ENCODE results near the gene ZBTB11. TPM values are rescaled to one million over a fixed set of nuclear protein-coding genes. Genes with fewer than 3 reads are reported as not detected.
"Not testable (repeated sequence)": the region's sequence is repeated elsewhere in the genome, so short reads cannot be mapped to it uniquely, and the experiment has no call there.

ZBTB11 gene
- total RNA-seq, 1 experiment from 2014 or later, result 15.8 TPM

DNA sequence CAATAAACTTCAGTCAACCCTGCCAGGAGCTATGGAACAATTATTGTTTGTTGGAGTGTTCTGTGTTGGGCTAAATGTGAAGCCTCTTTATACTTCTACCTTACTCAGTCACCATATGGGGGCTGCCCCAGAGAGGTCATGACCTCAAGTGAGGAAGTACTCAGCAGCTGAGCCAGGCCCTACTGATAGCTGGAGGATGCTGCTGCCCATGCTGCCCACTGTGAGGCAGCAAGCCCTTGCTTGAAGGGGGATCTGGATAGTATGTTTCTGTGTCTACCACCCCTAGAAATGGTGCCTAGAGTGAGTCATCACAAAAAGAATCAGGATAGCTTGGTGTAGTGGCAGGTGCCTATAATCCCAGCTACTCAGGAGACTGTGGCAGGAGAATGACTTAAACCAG is 14.0 kb upstream of the ZBTB11 start:
- no peak for DNase-seq (ENCODE audit: low spot score)

DNA sequence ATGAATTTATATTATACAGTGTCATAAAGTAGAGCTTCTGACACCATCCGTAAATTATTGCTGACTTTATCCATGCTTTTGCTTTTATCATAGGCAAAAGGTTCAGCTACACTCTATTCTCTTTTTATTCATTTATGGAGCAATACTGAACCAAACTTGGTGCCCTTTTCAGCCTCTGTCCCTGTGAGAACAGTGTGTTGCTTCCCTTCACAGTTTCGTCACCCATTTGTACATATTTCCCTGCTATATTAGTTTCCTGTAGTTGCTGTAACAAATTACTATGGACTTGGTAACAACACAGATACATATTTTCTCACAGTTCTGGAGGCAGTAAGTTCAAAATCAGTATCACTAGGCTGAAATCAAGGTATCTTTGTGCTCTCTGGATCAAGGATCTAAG is 12.4 kb upstream of the ZBTB11 start:
- DNase-seq (ENCODE audit: low spot score), result no peak

DNA sequence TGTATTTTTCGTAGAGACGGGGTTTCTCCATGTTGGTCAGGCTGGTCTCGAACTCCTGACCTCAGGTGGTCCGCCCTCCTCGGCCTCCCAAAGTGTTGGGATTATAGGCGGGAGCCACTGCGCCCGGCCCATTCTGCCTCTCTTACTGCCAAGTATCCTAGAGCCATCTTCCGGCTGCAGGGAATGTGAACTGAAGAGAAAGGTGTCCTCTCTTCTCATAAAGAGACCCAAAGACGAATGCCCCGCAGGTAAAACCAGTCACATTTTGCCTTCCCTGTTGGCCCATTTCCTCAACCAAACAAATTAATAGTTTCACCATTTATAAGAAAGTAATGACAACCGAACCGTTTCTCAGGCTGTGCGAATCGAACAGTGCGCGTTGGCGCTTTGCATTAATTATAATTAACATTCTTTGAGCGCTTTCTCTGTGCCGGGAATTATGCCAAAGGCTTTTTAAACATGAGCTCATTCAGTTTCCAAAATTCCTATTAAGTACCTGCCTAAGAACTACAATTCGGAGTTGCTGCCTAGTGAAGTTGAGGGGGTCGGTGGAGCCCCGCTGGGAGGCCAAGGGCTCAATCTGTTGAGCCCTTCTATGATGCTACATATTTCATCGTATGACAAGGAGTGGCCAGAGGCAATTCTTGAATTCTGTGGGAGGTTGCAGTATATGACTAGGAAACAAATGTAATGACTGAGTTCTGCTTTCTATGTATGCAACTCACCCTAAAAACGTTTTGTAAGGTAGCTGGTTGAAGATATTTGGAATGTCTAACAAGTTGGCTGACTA is 10.4 kb upstream of the ZBTB11 start:
- no peak for DNase-seq (ENCODE audit: low spot score)

DNA sequence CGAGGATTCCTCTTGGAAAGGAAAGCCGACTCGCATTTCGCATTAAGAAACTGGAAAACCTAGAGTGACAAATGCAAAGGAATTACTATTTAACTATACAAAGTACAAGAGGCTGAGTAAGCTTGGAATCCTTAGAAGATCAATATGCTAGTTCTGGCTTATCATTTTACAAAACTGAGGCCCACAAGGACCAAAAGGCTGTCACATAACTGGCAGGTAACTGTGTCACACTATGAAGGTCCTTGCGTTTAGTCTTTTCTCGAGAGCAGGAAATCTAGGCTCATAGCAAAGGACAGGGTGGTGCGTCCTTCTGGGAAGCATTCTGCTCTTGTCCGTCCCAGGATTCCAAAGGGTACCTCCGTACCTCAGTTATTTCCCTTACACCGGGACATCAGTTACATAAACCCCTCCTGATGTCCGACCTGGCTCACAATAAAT is 9.0 kb upstream of the ZBTB11 start:
- no peak for DNase-seq (ENCODE audit: low spot score)

DNA sequence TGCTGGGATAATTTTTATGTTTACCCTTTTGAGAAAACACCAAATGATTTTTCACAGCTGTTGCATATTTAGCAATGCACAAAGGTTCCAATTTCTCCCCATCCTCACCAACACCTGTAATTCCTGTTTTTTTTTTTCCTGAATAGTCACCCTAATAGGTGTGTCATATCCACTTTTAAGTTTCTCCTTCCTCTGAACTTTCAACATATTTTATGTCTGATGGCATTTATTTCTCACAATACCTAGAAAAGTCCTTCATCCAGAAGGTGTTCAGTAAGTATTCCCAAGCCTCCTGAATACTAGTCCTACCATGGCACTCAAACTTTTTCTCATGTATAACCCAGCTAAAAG is 8.1 kb upstream of the ZBTB11 start:
- DNase-seq (ENCODE audit: low spot score), result no peak

DNA sequence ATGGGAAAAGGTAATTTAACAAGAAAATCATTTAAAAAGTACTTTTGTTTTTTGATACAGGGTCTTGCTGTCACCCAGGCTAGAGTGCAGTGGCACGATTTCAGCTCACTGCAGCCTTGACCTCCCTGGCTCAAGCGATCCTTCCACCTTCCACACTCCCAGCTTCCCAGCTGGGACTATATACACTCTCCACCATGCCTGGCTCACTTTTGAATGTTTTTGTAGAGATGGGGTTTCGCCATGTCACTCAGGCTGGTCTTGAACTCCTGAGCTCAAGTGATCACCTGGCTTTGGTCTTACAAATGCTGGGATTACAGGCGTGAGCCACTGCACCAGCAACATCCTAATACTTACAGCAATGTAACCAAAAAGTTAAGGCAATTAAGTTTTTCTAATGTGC is 3.5 kb upstream of the ZBTB11 start:
- no peak for DNase-seq (ENCODE audit: low spot score)

DNA sequence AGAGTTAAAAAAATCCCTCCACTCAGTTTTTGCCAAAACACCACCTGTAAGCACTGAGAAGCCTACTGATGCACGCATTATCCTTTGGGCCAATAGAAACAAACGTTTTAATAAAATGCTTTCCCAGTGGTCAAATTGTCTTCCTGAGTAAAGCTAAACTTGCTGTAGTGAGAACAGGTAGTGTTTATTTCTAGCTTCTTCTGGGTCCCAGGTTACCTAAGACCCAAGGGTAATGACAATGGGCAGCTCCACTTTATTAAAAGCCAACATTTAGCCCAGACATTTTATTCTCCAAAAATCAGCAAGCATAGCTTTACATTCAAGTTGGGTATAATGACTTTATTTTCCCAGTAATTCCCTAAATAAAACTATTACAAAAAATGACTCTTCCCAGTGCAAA is 1.9 kb upstream of the ZBTB11 start:
- DNase-seq (ENCODE audit: low spot score), result not testable (repeated sequence)

DNA sequence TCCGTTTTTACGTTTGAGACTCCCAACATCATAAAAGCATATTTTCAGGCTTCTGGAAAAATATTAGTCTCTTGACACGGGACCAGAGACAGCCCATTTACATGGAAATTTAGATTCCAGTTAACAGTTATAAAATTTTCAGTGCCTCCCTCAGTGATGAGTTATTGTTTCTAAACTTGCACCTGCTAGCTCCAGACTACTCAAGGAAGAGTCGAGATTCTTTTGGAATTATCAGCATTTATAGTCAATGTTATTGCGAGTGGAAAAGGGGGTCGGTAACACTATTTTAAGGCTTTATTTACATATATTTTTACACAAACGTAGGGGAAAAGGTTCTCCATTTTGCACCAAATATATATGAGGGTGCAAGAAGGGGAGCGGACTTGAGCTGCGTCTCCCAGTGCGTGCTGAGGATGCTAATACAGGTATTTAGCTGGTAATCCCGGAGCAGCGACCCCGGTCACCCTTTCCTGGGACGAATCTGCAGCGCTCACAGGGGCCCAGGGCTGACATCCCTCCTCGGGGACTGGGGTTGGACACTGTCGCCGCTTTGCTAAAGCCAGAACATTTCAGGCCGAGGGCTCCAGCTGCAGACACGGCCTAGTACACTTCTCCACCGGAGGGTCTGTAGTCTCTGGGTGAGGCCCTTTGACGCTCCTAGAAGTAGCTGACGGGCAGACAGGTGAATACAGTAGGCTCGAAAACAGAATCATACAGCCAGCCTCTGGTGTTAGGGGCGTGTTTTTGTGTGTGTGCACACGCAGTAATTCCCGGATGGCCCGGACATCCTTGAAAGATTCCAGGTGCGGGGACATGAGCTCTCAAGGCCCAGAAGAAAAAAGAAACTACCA is 729 bp upstream of the ZBTB11 start:
- no peak for DNase-seq (ENCODE audit: low spot score)

DNA sequence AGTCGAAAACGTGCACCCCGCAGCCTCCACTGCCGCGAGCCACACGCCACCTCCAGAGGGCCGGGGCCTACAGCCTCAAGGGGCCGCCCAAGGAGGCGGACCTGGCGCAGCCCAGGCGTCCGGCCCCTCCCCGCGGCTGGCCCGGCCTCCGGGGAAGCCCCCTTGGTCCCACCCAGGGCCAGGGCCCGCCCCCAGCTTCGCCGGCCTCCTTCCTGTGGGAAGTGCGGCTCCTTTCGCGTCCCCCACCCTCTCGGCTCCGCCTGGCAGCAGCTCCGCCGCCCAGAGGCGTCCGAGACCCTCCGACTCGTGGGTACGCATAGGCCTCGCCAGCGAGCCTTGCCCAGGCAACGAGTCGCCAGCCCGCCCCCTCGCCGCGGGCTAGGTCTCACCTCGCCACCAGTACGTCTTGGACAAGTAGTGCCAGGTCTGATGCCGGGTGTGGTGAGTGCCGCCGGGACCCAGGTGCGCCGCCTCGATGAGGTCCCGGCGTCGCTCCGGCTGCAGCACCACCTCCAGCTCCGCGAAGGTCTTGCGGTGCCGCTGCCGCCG is 642 bp downstream of the ZBTB11 start:
- peak; percentile 87 for DNase-seq (ENCODE audit: low spot score)

DNA sequence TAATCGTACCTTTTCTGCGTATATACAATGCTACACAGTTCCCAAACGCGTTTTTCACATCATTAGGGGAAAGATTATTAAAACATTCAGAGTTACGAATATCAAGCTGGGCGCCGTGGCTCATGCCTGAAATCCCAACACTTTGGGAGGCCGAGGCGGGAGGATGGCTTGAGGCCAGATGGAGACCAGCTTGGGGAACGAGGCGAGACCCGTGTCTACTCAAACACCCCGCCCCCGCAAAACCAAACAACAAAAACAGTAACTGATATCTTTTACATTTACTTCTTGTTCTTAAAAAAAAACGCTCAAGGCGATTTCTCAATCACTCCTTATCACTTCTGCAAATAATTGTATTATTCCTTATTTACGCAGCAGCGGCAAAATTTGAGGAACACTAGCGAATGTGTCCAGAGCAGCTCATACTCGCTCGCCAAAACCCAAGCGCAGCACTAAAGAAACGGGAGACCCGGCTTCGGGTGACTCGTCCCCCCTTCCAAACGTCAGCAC is 1.2 kb downstream of the ZBTB11 start:
- DNase-seq (ENCODE audit: low spot score), result no peak

DNA sequence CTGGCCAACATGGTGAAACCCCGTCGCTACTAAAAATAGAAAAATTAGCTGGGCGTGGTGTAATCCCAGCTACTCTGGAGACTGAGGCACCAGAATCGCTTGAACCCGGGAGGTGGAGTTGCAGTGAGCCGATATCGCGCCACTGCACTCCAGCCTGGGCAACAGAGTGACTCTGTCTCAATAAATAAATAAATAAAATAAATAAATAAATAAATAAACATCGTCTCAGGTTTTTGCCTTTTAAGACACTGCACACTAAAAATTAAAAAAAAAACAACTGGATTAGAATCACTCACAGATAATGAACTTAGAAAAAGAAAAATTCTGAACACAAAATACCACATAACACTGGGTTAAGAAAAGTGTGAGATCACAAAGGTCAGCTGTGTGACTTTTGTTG is 2.4 kb downstream of the ZBTB11 start:
- DNase-seq (ENCODE audit: low spot score), result no peak

DNA sequence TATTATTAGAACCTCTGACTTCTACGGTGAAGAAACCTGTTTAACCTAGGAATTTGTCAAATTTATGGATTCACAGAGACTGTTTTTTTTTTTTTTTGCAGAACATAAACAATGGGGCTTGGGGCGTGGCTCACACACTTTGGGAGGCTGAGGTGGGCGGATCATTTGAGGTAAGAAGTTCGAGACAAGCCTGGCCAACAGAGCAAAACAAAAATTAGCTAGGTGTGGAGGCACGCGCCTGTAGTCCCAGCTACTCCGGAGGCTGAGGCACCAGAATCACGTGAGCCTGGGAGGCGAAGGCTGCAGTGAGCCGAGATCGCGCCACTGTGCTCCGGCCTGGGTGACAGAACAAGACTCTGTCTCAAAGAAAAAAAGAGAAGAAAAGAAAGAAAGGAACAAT is 3.0 kb downstream of the ZBTB11 start:
- DNase-seq (ENCODE audit: low spot score), result no peak

DNA sequence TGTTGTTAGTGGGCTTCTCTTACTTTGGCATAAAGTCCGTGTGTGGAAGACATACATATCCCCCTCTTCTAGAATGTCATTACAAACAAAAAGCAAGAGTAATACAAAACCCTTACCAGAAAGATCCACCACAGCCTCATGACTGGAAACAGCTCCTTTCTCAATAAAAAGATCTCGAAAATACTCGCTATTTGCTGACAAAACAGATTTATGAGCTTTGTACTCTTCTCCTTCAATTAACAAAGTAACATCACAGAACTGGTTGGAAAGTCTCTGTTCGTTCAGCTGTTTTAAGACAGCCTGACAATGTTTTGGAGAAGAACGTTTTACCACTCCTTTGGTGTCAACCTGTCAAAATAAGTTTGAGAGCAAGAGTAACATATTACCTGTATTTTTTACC is 5.9 kb downstream of the ZBTB11 start:
- DNase-seq (ENCODE audit: low spot score), result no peak

DNA sequence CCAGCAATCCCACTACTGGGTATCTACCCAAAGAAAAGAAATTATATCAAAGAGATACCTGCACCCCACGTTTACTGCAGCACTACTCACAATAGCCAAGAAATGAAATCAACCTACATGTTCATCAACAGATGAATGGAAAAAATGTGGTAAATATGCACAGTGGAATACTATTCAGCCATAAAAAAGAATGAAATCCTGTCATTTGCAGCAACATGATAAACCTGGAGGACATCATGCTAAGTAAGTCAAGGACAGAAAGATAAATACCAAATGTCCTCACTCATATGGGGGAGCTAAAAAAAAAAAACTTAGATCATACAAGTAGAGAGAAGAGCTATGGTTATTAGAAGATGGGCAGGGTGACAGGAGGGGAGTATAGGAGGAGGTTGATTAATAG is 9.1 kb downstream of the ZBTB11 start:
- DNase-seq (ENCODE audit: low spot score), result no peak

DNA sequence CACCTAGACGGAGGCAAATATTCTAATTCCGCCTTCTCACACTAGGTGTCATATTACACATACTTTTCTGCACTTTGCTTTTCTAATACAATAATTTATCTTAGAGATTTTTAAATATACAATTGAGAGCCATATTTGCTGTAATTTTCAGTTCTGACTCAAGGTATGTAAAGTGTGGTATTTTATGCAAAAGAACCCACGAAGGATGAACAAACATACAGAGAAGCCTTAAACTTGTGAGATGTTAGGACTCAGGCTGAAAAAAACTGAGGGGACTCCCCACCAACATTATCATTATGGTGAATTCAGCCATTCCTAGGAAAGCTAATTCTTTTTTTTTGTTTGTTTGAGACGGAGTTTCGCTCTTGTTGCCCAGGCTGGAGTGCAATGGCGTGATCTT is 9.6 kb downstream of the ZBTB11 start:
- no peak for DNase-seq (ENCODE audit: low spot score)

DNA sequence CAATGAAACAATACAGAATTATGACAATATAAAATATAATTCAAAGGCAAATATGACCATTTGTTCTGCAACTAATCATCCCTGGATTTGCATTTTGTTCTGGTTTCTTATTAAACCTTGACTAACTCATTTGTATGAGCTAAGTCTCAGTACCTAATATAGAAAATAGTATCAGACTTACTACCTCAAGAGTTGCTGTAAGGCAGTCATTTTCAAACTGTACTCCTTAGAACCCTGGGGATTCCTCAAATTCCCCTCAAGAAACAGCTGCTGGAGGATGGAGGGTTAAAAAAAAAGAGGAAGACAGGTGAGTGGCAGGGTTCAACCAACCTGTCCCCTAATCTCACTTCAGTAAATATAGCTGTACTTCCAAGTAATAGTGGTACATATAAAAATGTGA is 11.1 kb downstream of the ZBTB11 start:
- no peak for DNase-seq (ENCODE audit: low spot score)

DNA sequence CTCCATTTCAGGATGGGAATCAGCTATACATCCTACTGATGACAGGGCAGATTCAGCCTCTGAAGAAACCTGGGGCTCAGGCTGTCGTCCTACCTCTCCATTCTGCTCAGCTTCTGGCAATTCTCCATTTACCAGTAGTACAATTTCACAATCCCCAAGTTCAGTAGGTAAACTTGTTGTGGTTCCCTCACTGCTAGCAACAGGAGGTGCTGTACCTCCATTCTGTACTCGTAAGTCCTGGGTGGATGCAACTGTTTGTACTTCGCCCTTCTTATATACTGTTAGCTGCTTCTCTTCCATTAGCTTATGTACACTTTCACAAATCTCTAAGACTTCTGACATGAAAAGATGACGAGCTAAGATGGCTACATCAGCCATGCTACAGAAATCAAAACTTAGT is 11.6 kb downstream of the ZBTB11 start:
- no peak for DNase-seq (ENCODE audit: low spot score)

DNA sequence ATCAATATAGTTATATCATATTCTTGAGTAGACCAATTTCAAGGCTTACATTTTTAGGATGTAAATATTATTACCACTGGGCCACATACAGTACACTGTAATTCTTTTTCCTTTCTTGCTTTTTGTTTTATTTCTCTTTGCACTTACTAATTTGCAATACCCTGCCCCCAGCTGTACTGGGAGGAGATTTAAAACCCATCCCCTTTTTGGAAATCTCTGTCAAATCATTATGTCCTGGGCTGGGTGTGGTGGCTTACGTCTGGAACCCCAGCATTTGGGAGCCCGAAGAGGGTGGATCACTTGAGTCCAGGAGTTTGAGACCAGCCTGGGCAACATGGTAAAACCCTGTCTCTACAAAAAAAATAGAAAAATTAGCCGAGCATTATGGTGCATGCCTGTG is 16.2 kb downstream of the ZBTB11 start:
- DNase-seq (ENCODE audit: low spot score), result no peak

DNA sequence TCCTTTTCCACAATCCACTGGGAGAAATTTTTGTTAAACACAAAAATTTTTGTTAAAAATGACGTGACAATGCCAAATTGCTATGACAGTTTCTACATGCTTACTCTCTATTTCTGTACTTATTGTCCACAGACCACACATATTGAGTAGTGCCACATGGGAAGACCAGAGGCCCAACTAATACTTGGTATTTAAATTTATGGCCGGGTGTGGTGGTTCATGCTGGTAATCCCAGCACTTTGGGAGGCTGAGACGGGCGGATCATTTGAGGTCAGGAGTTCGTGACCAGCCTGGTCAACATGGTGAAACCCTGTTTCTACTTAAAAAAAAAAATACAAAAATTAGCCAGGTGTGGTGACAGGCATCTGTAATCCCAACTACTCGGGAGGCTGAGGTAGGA is 20.3 kb downstream of the ZBTB11 start:
- DNase-seq (ENCODE audit: low spot score), result no peak

DNA sequence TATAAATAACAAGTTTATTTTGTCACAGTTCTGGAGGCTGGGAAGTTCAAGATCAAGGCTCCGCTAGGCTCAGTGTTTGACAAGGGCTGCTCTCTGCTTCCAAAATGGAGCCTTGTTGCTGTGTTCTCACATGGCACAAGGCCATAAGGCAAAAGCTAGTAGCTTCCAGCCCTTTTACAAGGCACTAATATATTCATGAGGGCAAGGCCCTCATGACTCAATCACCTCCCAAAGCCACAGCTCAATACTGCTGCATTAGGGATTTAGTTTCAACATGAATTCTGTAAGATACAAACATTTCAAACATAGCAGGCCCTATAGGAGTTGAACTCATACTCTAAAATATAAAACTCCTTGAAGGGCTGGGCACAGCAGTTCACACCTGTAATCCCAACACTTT is 30.2 kb downstream of the ZBTB11 start:
- no peak for DNase-seq (ENCODE audit: low spot score)

DNA sequence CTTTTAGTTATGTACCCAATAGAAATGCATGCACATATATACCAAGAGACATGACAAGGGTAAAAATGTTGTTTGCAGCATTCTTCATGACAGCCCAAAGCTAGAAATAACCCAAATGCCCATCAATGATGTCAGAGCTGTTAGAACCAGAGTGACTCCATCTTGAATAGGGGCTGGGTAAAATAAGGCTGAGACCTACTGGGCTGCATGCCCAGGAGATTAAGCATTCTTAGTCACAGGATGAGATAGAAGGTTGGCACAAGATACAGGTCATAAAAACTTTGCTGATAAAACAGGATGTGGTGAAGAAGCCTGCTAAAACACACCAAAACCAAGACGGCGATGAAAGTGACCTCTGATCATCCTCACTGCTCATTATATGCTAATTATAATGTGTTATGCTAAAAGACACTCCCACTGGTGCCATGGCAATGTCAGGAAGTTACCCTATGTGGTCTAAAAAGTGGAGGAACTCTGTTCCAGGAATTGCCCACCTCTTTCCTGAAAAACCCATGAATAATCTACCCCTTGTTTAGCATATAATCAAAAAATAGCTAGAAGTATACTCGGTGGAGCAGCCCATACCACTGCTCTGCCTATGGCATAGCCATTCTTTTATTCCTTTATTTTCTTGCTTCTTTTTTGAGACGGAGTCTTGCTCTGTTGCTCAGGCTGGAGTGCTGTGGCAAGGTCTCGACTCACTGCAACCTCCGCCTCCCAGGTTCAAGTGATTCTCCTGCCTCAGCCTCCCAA is 32.9 kb downstream of the ZBTB11 start:
- peak; percentile 69 for DNase-seq (ENCODE audit: low spot score)

Data from H4 (cell line).